NCI-H1694 treated with DMSO at 0.1 percent for 48 hours (cell line): Measurements from ENCODE around the gene ADH7.
"Not testable (repeated sequence)": the region's sequence is repeated elsewhere in the genome, so short reads cannot be mapped to it uniquely, and the experiment has no call there.

Experiments
- DNase-seq: peaks from one replicate; lab custom pipeline; 2025; lab: John Stamatoyannopoulos, UW

The ADH7 gene

DNA sequence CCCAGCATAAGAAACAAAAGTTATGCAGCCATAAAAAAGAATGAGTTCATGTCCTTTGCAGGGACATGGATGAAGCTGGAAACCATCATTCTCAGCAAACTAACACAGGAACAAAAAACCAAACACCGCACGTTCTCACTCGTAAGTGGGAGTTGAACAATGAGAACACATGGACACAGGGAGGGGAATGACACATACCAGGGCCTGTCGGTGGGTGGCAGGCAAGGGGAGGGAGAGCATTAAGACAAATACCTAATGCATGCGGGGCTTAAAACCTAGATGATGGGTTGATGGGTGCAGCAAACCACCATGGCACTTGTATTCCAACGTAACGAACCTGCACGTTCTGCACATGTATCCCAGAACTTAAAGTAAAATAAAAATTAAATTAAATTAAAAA, 19.4 kb downstream of the ADH7 start:
- DNase-seq = not testable (repeated sequence)

DNA sequence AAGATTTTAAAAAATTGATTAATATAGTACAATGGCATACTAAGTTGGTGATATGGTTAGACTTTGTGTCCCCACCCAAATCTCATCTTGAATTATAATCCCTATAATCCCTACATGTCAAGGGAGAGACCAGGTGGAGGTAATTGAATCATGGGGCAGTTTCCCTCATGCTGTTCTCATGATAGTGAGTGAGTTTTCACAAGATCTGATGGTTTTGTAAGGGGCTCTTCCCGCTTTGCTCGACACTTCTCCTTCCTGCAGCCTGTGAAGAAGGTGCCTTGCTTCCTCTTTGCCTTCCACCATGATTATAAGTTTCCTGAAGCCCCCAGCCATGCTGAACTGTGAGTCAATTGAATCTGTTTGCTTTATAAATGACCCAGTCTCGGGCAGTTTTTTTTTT, 20.2 kb downstream of the ADH7 start:
- DNase-seq = not testable (repeated sequence)

- DNase-seq = no peak
Observed at GRCh38 chr4:99414401-99414800, 20.7 kb downstream of the ADH7 start.

DNA sequence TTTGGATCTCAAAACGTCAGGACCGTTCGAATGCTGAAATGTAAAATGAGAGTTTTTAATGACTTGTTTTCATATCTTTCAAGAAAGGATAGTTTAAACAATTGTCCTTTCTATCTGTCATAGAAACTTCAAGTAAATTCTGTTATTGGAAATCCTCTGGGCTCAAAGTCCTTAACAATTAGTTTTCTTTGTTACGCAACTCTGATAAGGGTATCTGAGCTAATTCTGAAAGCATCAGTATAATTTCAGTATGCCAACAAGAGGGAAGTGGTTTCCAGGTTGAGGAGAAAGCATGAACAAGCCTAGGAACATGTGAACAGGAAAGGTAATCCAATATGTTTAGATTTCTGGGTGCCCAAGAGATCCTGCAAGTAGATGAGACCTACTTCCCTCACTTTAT, 22.0 kb downstream of the ADH7 start:
- DNase-seq = no peak

GRCh38 chr4:99411041-99411440, 24.1 kb downstream of the ADH7 start:
- DNase-seq = no peak

GRCh38 chr4:99410075-99410474, 25.1 kb downstream of the ADH7 start:
- DNase-seq = no peak

DNA sequence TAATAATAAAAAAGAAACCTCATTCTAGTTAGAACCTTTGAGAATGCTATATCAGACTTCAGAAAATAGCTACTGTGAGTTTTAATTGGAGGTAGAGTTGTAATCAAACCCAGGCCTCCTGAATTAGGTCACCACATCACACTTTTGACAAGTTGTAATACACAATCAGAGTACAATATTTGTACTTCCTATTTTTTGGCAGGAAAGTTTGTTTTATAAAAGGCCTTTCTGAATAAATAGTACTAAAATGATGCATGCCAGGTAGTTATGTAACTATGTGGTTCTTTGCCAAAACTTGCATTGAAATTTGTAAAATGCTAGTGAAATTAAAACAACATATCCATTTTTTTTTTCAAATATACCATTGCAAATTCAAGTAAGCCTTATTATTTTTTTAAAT, 26.8 kb downstream of the ADH7 start:
- no peak for DNase-seq

GRCh38 chr4:99405433-99406115, 29.6 kb downstream of the ADH7 start:
- DNase-seq = peak; percentile 10

DNA sequence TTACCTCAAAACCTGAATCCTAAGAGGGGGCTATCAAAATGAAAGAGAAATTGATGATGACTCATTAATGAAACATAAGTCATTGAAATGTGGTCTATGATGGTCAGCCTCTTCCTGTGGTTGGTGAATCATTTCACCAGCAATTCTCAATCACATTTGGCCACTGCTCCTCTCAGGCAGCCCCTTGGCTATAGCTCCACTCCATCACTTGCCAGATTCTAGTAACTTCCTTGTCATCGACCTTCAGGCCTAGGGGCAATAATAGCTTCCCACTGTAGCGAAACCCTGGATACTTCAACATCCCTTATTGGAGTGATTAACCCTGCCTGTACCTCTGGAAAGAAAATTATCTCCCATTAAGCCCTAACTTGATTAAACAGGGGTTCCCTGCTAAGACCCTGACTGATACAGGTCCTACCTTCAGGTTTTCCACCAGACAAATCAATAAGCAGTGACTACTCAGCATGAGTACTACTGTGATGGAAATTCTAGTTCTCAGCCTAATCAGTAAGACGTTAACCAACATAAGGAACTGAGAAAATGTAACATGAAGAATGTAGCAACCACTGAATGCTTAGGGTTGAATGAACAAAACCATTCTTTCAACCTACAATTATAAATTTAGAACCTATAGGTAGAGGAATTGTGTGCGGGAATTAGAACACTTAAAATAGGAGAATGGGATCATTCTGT, 30.4 kb downstream of the ADH7 start:
- no peak for DNase-seq

DNA sequence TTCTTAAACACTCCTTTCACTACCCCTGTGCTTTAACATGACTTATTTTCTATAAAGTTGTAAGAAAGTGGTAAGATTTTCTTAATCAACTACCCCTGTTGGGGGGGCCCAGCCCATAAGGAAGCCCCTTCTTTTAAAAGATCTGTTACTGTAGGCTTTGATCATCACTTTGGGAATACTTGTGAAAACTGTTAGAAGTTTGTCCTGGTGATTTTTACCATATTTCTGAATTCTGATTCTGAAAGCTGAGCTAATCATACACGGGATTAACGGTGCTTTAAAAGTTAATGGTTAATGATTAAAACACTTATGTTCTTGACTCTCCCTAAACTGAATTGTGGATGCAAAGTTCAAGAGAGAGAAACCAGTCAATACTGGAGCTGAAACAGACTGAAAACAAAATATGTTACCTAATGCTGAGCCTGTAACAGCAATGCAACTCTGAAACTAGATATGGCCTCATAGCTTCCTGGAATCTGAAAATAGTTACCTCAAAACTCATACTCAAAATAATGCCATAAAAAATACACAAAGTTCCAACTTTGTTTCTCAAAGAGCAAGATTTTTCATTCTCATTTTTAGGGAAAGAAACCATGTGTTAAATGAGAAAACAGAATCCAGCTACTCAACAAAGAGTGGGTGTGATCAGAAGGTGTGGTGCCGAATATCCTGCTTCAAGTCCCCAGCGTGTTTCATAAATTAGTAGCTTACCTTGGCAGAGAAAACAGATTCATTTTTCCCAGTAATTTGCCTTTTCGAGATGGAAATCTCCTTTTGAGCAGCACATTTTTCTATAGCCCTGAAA, 31.6 kb downstream of the ADH7 start:
- DNase-seq = no peak

DNA sequence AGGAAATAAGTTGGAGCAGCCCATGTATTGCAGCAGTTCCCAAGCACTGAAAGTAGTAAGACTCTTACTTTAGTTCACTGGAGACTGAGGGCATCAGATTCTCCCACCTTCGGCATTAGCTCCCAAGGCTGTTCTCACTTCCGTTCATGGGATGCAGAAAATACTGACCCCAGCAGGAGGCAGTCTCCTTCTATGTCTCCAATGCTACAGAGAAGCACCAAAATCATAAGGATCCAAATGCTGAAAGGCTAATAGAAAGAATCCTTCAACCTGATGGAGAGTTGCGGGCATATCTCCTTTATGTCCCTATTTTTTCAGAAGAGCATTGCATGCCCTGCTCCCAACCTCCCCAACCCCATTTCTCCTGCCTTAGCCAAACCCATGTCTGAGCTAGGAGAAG, 32.4 kb downstream of the ADH7 start:
- no peak for DNase-seq

GRCh38 chr4:99400831-99401230, 34.3 kb downstream of the ADH7 start:
- no peak for DNase-seq

DNA sequence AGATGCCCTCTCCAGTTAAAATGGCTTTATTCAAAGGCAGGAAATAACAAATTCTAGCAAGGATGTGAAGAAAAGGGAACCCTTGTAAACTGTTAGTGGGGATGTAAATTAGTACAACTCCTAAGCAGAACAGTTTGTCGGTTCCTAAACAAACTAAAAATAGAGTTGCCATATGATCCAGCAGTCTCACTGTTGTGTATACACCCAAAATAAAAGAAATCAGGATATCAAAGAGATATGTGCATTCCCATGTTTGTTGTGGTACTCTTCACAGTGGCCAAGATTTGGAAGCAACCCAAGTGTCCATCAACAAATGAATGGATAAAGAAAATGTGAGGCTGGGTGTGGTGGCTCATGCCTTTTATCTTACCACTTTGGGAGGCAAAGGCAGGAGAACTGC, 36.1 kb downstream of the ADH7 start:
- DNase-seq = no peak

- DNase-seq = no peak
Observed at GRCh38 chr4:99395595-99396364, 39.4 kb downstream of the ADH7 start.

- no peak for DNase-seq
Observed at GRCh38 chr4:99394896-99395295, 40.2 kb downstream of the ADH7 start.

DNA sequence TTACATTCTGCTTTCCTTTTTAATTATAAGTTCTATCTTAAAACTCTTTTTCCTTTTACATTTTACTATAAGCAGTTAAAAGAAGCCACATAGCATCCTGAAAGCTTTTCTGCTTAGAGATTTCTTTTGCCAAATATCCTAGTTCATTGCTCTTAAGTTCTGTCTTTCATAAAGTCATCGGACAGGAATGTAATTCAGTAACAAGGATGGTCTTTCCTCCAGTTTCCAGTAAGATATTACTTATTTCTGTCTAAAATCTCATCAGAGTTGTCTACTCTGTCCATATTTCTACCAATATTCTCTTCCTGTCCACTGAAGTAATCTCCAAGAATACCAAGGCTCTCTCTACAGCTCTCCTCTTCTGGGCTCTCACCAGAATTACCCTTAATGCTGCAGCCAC, 45.1 kb downstream of the ADH7 start:
- no peak for DNase-seq

GRCh38 chr4:99389606-99390005, 45.5 kb downstream of the ADH7 start:
- no peak for DNase-seq

GRCh38 chr4:99383833-99384392, 51.2 kb downstream of the ADH7 start:
- no peak for DNase-seq

DNA sequence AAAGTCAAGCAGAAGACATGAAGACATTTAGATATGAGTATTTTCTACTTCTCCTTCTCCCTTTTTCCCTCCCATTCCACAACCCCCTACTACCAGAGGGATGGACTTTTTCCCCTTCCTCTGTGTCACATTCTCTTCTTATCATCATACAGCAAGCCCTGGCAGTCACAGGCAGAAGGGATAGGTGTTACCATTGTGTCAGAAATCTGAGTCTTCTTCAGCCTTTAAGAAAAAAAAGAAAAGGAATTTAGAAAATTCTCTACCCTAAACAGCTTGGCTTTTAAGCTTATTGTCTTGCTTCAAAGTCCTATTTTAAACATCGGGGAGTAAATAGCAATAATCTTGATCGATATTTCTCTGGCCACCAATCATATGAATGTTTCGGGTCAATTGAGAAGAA, 51.7 kb downstream of the ADH7 start:
- no peak for DNase-seq

DNA sequence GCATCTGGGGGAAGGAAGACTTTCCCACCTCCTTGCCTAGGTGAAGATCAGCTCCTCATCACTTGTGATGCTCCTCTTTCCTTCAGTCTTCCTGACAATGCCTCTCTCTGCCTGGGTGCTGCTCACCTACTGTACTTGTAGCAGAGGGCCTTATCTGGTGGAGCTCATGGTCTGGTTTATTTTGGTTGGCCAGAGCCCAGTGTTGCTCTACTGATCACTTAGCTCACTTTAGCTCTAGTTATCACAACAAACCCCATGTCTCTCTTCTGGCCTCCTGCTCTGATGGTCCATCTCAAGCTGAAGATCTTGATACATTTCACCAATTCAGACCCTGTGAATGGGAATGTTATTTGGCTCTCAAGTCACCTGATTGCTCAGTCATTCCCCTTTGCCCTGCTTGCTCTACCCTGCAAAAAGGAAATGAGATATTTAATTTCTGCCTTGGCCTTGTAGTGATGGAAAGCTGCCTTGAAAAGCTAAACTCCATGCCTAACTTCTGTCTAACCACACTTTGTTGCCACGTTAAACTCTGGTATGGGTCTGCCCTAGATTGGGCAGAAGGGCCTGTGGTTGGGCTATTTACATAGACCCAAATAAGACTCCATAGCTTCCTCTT, 52.3 kb downstream of the ADH7 start:
- no peak for DNase-seq

DNA sequence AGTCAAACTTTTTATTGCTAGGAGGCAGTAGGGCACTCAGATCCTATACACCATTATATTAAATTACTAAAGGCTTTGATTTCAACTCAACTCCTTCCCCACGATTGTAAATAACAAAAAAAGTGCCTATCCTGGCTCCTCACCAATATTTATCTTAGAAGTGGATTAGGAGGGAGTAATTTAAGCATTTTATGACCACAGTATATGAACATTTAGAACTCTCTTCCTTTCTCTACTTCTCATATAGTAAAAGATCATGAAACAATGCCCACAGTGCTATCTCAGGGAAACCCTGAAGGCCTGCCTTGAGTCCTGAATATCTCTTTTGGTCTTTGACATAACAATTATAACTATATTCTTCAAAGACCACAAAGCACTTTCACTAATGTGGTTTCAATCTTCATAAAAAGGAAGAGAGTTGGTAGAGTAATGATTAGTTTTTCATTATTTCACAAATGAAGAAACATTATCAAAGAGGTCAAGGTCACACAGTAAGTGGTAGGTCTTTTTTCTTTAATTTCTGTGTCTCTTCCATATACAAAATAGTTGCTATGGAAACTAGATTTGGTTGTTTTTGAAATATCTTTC, 53.5 kb downstream of the ADH7 start:
- DNase-seq = no peak
